Muscle of arm (tissue), 12 donors: ENCODE data around the gene FHOD3. TPM values are rescaled to one million over a fixed set of nuclear protein-coding genes. Genes with fewer than 3 reads are reported as not detected.
A peak's percentile ranks its signal among the peaks of the same experiment; 100 is the strongest.
"Not testable (repeated sequence)": the region's sequence is repeated elsewhere in the genome, so short reads cannot be mapped to it uniquely, and the experiment has no call there.

ENCODE experiments used
- DNase-seq: peaks from one replicate; pipeline ENCODE4 v3.0.0-alpha.2; 2013
- polyA plus RNA-seq, 12 donors: library from polyadenylated mRNA; unstranded; fragments of 120-200 nt; gene quantifications; one replicate each; pipeline ENCODE4 v1.2.1, GENCODE V29; 2013; ENCODE audit not compliant: insufficient read length in 12 of 12

Gene FHOD3
- polyA plus RNA-seq, 12 donors: 25.5 to 44.0 (median 34.7) TPM; not detected in 1

GRCh38 chr18:36737316-36737715 lies 439.8 kb downstream of the FHOD3 start:
- DNase-seq: no peak

DNA sequence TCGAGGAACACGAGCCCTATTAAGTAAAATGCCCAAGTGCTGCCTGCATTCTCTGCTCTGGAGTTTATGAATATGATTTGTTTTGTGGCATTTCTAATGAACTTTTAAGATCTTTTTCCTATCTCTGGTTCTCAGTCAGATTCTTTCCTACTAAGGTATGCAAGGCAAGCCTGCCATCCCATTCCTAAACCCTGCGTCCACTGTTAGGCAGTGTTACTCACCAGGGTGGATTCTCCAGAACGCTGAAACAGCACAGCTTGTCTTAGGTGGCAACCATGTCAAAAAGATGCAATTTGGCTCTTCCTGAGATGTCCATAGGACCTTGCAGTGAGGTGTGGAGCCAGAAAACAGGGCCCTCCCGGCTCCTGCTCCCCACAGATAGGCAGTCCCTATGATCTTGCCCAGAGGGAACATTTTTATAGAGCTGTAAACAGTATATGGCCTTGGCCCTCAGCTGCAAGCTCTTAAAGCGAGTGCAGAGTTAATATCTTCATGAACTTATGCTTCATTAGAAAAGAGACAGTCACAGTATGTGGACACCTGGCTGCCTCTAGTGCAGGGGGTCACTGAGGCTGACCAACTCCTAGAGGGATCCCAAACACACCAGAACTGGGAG lies 446.9 kb downstream of the FHOD3 start:
- no peak for DNase-seq

DNA sequence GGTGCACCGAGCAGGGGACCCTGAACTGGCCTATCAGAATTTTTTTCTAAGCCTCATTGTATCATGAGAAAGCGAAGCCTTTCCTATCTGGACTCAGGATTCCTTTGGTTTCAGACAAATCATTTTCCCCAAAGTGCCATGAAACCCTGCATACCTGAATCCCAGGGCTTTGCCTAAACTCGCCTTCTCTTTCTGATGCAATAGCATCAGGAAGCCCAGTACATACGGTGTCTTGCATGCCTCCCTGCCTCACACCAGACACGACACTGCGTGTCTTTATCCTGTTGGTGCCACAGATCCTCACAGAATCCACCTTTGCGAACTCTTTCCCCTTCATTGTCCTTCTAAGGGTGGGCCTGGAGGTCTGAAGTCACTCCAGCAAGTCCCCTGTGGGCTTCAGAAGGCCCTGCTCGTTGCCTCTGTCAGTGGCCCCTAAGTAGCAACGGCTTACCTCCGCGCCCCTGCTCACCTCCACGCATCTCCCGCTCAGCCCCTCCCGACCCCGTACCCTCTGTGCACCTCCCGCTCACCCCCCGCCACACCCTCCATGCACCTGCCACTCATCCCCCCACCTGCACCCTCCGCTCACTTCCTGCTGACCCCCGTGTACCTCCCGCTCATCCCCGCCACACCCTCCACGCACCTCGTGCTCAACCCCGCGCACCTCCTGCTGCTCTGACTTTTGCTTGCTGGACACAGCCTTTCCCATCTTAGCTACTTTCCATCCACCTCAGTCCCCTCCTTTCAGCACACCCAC lies 447.9 kb downstream of the FHOD3 start:
- DNase-seq: no peak

DNA sequence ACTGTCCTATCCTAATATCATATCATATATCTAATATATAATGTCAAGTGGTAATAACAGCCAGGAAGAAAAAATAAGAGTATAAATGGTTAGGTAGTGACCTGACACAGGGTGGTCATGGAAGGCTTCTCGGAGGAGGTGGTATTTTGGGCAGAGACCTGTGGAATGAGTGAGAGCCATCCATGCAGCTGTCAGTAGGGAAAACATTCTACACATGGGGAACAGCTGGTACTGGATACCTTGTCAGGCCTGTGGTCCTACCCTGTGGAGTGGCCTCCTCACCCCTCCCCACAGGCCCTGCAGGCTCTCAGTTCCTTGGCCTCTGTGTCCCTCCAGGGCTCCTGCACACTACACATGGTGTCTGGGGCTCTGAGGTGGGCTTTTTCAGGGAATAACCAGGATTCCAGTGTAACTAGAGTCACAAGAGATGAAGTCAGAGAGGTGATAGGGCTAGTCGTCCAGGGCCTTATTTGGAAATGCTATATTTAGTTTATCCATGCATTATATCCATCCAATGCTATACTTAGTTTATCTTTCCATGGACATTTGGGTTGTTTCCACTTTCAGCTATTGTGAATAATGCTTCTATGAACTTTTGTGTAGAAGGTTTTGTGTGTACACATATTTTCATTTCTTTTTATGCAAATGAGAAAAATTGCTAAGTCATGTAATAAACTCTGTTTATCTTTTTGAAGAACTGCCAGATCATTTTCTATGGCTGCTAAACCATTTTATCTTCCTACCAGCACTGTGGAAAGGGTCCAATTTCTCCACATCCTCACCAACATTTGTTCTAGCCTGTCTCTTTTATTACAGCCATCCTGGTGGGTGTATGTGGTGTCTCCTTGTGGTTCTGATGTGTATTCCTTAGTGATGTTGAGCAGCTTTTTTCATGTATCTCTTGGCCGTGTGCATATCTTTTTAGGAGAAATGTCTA lies 455.7 kb downstream of the FHOD3 start:
- no peak for DNase-seq

- no peak for DNase-seq
Measured at GRCh38 chr18:36756242-36756641, 458.7 kb downstream of the FHOD3 start.

GRCh38 chr18:36757081-36757480 lies 459.6 kb downstream of the FHOD3 start:
- DNase-seq: peak; percentile 67

- DNase-seq: peak; percentile 56
Measured at GRCh38 chr18:36757991-36758390, 460.5 kb downstream of the FHOD3 start.

DNA sequence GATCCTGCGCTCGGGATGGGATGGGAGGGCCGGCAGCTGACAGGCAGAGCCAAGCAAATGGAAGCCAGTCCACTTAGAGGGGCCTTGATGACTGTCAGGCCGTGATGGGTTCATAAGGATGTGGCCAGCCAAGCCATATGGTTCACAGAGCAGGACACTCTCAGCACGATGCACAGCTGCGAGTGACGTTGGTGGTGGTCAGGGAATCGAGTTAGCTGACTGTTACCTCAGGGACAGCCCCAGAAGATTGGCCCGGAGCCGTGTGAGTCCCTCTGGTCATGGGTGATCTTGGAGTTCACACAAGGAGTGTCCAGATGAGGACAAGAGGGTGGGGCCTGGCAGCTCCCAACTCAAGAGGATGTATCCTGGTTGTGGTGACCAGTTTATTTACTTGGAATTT lies 461.1 kb downstream of the FHOD3 start:
- no peak for DNase-seq

- no peak for DNase-seq
Measured at GRCh38 chr18:36759167-36759776, 461.8 kb downstream of the FHOD3 start.

GRCh38 chr18:36760598-36760997 lies 463.1 kb downstream of the FHOD3 start:
- no peak for DNase-seq

DNA sequence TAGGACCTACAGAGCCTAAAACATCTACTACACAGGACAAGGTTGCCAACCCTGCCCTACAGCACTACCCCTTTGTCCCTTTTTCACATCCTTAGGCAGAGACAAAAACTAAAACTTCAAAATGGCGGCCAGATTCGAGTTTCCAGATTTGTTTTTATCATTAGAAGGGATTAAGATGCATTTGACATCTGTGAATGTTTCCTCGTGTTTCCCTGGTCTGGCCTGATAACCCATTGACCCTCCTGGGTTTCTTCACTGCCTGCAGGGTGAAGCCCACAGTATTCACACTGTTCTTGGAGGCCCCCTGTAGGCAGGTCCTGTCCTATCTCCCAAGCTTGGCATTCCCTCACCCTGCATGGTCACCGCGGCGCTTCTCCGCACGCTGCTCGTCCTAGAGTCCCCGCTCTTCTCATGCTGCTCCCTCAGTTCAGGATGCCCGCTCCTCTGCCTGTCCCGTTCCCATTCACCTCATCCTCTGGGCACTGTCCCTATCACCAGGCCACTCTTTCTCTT lies 463.7 kb downstream of the FHOD3 start:
- DNase-seq: no peak

DNA sequence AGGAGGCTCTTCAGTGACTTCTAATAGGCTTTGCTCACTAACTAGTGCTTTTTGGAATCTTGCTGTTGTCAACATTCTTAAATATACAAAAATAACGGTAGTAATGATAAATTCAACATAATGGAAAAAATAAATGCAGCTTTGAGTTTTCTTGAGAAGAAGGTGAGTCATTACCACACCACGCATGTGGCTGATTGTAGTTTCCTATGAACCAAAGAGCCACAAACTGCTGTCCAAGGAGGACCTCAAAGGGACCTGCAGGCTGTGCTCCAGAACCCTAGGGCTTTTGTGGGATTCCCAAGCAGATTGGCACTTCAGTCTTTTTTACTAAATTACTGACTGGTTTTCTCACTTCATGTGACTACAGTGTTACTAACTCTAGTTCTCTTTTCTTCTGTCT lies 464.6 kb downstream of the FHOD3 start:
- DNase-seq: no peak

- not testable (repeated sequence) for DNase-seq
Measured at GRCh38 chr18:36762965-36763364, 465.5 kb downstream of the FHOD3 start.

- no peak for DNase-seq
Measured at GRCh38 chr18:36766836-36767235, 469.3 kb downstream of the FHOD3 start.

DNA sequence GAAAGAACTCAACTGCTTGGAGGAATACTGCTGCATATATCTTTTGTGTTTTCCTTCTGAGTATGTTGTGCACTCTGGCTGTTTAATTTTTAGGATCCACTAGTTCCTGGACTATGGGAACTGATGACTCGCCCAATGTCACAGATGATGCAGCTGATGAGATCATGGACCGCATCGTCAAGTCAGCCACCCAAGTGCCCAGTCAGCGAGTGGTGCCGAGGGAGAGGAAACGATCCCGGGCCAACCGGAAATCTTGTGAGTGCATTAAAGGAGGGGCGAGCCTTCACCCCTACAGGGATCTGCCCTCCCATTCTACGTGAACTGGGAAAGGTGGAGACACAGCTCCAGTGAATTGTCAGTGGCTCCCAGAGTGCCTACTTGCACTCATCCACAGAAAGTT lies 471.7 kb downstream of the FHOD3 start:
- DNase-seq: no peak

- DNase-seq: no peak
Measured at GRCh38 chr18:36769611-36770314, 472.2 kb downstream of the FHOD3 start.

GRCh38 chr18:36770315-36770946 lies 472.9 kb downstream of the FHOD3 start:
- no peak for DNase-seq

GRCh38 chr18:36771245-36771644 lies 473.7 kb downstream of the FHOD3 start:
- DNase-seq: no peak

- DNase-seq: no peak
Measured at GRCh38 chr18:36772241-36772723, 474.8 kb downstream of the FHOD3 start.

GRCh38 chr18:36775396-36775795 lies 477.9 kb downstream of the FHOD3 start:
- DNase-seq: no peak
